NOMO-1 treated with DMSO at 0.1 percent for 48 hours (cell line): ENCODE data around the gene NLRP12.
"Not testable (repeated sequence)": the region's sequence is repeated elsewhere in the genome, so short reads cannot be mapped to it uniquely, and the experiment has no call there.

Experiments used
- DNase-seq: peaks from one replicate; lab custom pipeline; 2025; ENCODE audit not compliant: unreplicated experiment; lab: John Stamatoyannopoulos, UW

NLRP12 gene

DNA sequence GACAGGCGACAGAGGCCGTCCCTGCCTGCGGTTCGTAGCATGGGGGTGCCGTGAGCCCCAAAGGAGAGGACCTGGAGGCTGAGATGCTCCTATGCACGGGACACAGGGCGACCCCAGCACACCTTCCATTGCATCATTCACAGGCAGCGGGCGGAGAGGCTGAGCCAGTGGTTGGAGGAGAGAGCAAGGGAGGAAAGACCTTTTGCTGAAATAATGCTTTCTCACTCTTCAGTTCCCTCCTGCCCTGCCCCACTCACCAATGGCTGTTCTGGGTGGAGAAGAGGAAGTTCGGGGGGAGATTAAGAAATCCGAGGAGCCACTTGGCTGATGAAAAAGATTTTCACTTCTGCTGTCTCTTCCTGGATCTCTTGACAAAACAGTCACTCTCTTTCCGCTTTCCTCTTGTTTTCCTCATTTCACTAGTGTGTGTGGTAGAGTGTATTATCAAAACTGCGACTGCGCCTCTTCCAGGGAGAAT lies at the start of gene NLRP12:
Gene NLRP12 (minus strand): TSS at position 181 of the 478 bp plus-strand sequence. CDS start 140 bp downstream, at position 41.
- peak; percentile 98 for DNase-seq

DNA sequence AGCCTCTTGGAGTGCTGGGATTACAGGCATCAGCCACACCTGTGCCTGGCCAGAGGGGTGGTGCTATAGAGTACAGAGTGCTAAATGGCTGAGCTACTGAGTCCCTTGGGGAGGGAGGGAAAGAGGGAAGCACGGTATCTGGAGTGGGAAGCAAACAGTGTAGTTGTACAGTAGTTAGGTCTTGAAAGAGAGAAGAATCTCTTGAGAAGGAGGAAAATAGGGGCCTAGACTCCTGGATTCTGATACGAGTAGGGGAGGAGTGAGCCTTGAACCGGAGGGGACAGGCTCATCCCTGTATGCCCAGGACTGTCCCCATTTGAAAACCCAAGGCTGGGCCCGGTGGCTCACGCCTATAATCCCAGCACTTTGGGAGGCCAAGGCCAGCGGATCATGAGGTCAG lies 48.6 kb upstream of the NLRP12 start:
- no peak for DNase-seq

GRCh38 chr19:53871454-53871853 lies 47.3 kb upstream of the NLRP12 start:
- DNase-seq = peak; percentile 86

GRCh38 chr19:53870485-53870844 lies 46.4 kb upstream of the NLRP12 start:
- DNase-seq = peak; percentile 91

DNA sequence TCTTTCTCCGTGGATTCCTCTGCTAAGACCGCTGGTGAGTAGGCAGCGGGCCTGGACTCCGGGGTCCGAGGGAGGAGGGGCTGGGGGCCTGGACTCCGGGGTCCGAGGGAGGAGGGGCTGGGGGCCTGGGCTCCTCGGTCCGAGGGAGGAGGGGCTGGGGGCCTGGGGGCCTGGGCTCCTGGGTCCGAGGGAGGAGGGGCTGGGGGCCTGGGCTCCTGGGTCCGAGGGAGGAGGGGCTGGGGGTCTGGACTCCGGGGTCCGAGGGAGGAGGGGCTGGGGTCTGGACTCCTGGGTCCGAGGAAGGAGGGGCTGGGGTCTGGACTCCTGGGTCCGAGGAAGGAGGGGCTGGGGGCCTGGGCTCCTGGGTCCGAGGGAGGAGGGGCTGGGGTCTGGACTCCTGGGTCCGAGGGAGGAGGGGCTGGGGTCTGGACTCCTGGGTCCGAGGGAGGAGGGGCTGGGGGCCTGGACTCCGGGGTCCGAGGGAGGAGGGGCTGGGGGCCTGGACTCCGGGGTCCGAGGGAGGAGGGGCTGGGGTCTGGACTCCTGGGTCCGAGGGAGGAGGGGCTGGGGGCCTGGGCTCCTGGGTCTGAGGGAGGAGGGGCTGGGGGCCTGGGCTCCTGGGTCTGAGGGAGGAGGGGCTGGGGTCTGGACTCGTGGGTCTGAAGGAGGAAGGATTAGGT lies 45.8 kb upstream of the NLRP12 start:
- not testable (repeated sequence) for DNase-seq

GRCh38 chr19:53868892-53869804 lies 45.0 kb upstream of the NLRP12 start:
- peak; percentile 96 for DNase-seq

- DNase-seq = peak; percentile 28
Observed at GRCh38 chr19:53868091-53868891, 44.2 kb upstream of the NLRP12 start.

- peak; percentile 96 for DNase-seq
Observed at GRCh38 chr19:53867225-53868090, 43.3 kb upstream of the NLRP12 start, which contains the start of gene MYADM. TSS of gene MYADM (plus strand) at chr19:53867883. CDS start at chr19:53873530, 5,647 bp downstream.

DNA sequence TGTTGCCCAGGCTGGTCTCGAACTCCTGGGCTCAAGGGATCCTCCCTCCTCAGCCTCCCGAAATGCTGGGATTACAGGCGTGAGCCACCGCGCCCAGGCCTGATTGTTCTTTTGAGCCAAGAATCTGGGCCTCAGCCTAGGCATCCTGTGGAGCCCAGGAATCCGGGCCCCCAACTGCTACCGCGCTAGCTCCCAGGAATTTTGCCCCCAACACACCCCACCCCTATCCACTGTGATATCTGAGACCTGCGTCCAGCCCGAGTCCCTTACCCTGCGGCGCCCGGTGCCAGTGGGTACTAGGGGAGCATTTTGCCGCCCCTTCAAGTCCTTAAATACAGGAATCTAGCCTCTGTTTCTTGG lies 42.7 kb upstream of the NLRP12 start:
- no peak for DNase-seq

- peak; percentile 33 for DNase-seq
Observed at GRCh38 chr19:53865918-53866864, 42.1 kb upstream of the NLRP12 start.

- no peak for DNase-seq
Observed at GRCh38 chr19:53865523-53865917, 41.4 kb upstream of the NLRP12 start.

- DNase-seq = no peak
Observed at GRCh38 chr19:53864308-53864836, 40.3 kb upstream of the NLRP12 start.

DNA sequence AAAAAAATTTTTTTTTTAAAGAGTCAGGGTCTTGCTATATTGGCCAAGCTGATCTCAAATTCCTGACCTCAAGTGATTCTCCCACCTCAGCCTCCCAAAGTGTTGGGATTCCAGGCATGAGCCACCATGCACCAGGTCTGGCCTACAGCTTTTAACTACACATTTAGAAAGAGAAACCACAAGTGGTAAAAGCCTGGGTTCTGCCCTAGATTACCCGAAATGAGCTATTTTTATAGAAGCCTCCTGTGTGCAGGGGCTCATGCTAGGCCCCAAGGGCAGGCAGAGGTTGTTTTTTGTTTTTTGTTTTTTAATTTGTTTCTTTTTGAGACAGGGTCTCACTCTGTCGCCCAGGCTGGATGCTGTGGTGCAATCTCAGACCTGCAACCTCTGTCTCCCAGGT lies 29.6 kb upstream of the NLRP12 start:
- DNase-seq = peak; percentile 38

DNA sequence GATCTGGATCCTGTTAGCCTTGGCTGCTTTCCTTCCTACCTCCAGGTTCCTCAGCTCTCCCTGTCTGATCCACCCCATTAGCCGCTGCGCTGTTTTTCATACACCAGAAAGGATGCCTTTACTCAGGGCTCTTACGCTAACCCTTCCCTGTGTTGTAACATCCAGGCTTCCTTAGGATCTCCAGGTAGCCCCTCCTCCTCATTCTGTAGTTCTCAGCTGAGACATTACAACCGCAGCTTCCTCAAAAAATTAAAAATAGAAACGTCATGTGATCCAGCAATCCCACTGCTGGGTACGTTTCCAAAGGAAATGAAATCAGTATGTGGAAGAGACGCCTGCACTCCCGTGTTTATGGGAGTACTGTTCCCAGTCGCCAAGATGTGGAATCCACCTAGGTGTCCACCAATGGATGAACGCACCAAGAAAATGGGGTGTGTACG lies 25.1 kb upstream of the NLRP12 start:
- peak; percentile 55 for DNase-seq

DNA sequence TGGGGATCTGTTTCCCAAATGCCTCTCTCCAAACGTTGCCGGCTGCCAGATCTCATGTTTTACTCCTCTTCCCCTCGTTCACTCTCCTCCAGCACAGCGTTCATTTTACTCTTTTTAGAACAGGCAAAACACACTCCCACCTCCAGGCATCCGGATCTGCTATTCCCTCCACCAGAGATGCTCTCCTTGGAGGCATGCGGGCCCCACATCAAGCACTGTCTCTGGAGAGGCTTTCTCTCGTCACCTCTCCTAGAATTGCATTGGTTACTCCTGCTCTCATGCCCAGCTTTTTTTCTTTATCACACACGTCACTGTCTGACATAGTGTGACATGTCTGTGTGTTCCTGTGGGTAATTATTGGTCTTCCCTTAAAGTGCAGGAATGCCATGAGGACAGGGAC lies 23.4 kb upstream of the NLRP12 start:
- DNase-seq = no peak

DNA sequence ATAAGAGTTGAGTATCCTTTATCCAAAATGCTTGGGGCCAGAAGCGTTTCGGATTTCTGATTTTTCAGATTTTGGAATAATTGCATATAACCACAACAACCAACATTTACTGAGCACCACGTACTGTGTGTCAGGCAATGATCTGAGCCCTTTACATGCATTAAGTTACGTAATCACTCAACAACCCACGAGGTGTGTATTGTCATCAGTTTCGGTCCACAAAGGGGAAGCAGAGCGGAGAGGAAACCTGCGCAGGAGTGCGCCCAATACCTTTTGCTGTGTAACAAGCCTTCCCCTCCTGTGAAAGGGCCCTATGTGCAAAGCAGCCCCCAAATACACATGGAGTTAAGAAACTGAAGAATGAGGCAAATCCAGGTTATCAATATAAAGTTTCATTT lies 20.7 kb upstream of the NLRP12 start:
- DNase-seq = peak; percentile 84

GRCh38 chr19:53840914-53841313 lies 16.8 kb upstream of the NLRP12 start:
- DNase-seq = peak; percentile 53

GRCh38 chr19:53840241-53840640 lies 16.1 kb upstream of the NLRP12 start:
- DNase-seq = not testable (repeated sequence)

DNA sequence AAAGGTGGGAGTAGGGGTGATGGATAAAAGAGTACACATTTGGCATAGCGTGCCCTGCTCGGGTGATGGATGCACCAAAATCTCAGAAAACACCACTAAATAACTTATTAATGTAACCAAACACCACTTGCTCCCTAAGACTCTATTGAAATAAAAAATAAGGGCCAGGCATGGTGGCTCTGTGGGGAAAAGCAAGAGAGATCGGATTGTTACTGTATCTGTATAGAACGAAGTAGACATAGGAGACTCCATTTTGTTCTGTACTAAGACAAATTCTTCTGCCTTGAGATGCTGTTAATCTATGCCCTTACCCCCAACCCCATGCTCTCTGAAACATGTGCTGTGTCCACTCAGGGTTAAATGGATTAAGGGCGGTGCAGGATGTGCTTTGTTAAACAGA lies 14.3 kb upstream of the NLRP12 start:
- not testable (repeated sequence) for DNase-seq
